PC-3 (cell line): ENCODE measurements around the gene GPC6. TPM values are rescaled to one million over a fixed set of nuclear protein-coding genes. Genes with fewer than 3 reads are reported as not detected.

Source experiments
- ATAC-seq: fragments of 200-7000 bp; cut with Tn5 transposase; 2 replicates; pipeline ENCODE4 v1.9.1; 2020; ENCODE audit warnings: mild to moderate bottlenecking, moderate library complexity
- BruUV-seq: library from RNA; stranded (reverse); fragments of 400-500 nt; replicated peaks from 2 replicates; lab custom pipeline; 2021; lab: Mats Ljungman, UMichigan
- CTCF ChIA-PET: fragments of 300-600 bp; sonication (Branson Sonifier 250); formaldehyde crosslinking; loops from one replicate; lab custom pipeline; 2022; ENCODE audit warnings: antibody characterized with exemption; lab: Charles Lee
- POLR2A ChIA-PET: fragments of 300-600 bp; sonication (Branson Sonifier 250); formaldehyde crosslinking; loops from one replicate; lab custom pipeline; 2022; ENCODE audit warnings: antibody characterized with exemption; ENCODE audit not compliant: unreplicated experiment; lab: Charles Lee
- DNase-seq: peaks from one replicate; pipeline ENCODE4 v3.0.0-alpha.2; 2015
- H2AFZ ChIP-seq: fragments of 300-600 bp; sonication (generic); 2 replicates; pipeline ENCODE4 v1.6.0; 2016; ENCODE audit warnings: antibody characterized with exemption, low read length
- H3F3A ChIP-seq: fragments of 300-600 bp; sonication (generic); one replicate; pipeline ENCODE4 v1.6.0; 2017; ENCODE audit warnings: antibody characterized with exemption, low read length, control low read depth, mild to moderate bottlenecking; ENCODE audit not compliant: unreplicated experiment
- H3K27ac ChIP-seq: fragments of 300-600 bp; sonication (generic); 2 replicates; pipeline ENCODE4 v1.5.1; 2016; ENCODE audit warnings: mild to moderate bottlenecking, low read length
- H3K27me3 ChIP-seq: fragments of 300-600 bp; sonication (generic); 2 replicates; pipeline ENCODE4 v1.6.1; 2016; ENCODE audit warnings: low read length, mixed read lengths
- H3K36me3 ChIP-seq: fragments of 300-600 bp; sonication (generic); 2 replicates; pipeline ENCODE4 v1.6.1; 2016; ENCODE audit warnings: low read depth, mixed run types, low read length, mixed read lengths
- H3K4me1 ChIP-seq: fragments of 300-600 bp; sonication (generic); 2 replicates; pipeline ENCODE4 v1.5.1; 2016; ENCODE audit warnings: low read length; ENCODE audit not compliant: insufficient read depth
- H3K4me2 ChIP-seq: fragments of 300-600 bp; sonication (generic); 2 replicates; pipeline ENCODE4 v1.6.0; 2016; ENCODE audit warnings: low read length
- H3K4me3 ChIP-seq: fragments of 300-600 bp; sonication (generic); 2 replicates; pipeline ENCODE4 v1.5.1; 2016; ENCODE audit warnings: mild to moderate bottlenecking, low read length, mixed read lengths
- H3K79me2 ChIP-seq: fragments of 300-600 bp; sonication (generic); 2 replicates; pipeline ENCODE4 v1.6.1; 2017; ENCODE audit warnings: low read length, mixed read lengths
- H3K9ac ChIP-seq: fragments of 300-600 bp; sonication (generic); 2 replicates; pipeline ENCODE4 v1.6.0; 2016; ENCODE audit warnings: mild to moderate bottlenecking, low read length
- H3K9me2 ChIP-seq: fragments of 300-600 bp; sonication (generic); replicated peaks from 2 replicates; pipeline ENCODE4 v1.6.1; 2016; ENCODE audit warnings: mixed run types, low read length, mixed read lengths
- H3K9me3 ChIP-seq: fragments of 300-600 bp; sonication (generic); 2 replicates; pipeline ENCODE4 v1.6.1; 2016; ENCODE audit warnings: low read length, mixed read lengths
- H4K20me1 ChIP-seq: fragments of 300-600 bp; sonication (generic); 2 replicates; pipeline ENCODE4 v1.6.1; 2016; ENCODE audit warnings: low read length, mixed read lengths
- CTCF ChIP-seq: fragments of 300-600 bp; sonication (generic); conservative IDR thresholded peaks from 2 replicates; pipeline ENCODE4 v1.5.1; 2017; ENCODE audit warnings: antibody characterized with exemption, low read depth, mild to moderate bottlenecking, low read length
- EZH2 ChIP-seq: fragments of 300-600 bp; sonication (generic); IDR thresholded peaks from one replicate; pipeline ENCODE4 v1.6.1; 2017; ENCODE audit warnings: antibody characterized with exemption, mild to moderate bottlenecking, low read length; ENCODE audit not compliant: unreplicated experiment
- EZH2phosphoT487 ChIP-seq: fragments of 300-600 bp; sonication (generic); IDR thresholded peaks from 2 replicates; pipeline ENCODE4 v1.6.1; 2018; ENCODE audit warnings: mild to moderate bottlenecking, antibody characterized with exemption, low read length, borderline replicate concordance
- intact Hi-C: fragments of 100-400 bp; cut with micrococcal nuclease; formaldehyde crosslinking; loops from 2 replicates; pipeline ENCODE4 v1.9.0; 2023
- total RNA-seq: library from RNA; depleted of rRNA; stranded (reverse); fragments of >200 nt; gene quantifications from 2 replicates; pipeline ENCODE4 v1.2.3, GENCODE V29; 2014

Gene GPC6
- total RNA-seq, 1 experiment from 2014 or later, result 3.5 TPM

- H3F3A ChIP-seq, result peaks cover 7% of the 10 kb centered on the region
- H3K9me3 ChIP-seq, result no peaks in the 10 kb centered on the region
- CTCF ChIA-PET, result no interaction called here
- H3K4me3 ChIP-seq, result 0 out of 2 replicates have a peak overlapping the region, but pooled peaks have one; percentile 9
- BruUV-seq, result no TSS peak
- no peak overlapping the region for H2AFZ ChIP-seq
- H3K9ac ChIP-seq, result peak overlapping the region; percentile 15; the same call in 1 of the 2 replicates
- peaks cover 39% of the 10 kb centered on the region for H3K4me1 ChIP-seq
- H3K9me2 ChIP-seq, result no peaks in the 10 kb centered on the region
- TF ChIP-seq CTCF, result no peak
- TF ChIP-seq EZH2phosphoT487, result no peak
- no peak for TF ChIP-seq EZH2
- intact Hi-C loops, result no loop called here
- peak; percentile 66 for ATAC-seq
- no peaks in the 10 kb centered on the region for H3K27me3 ChIP-seq
- H4K20me1 ChIP-seq, result no peaks in the 10 kb centered on the region
- H3K4me2 ChIP-seq, result peak overlapping the region; percentile 50
- POLR2A ChIA-PET, result no interaction called here
- DNase-seq, result peak; percentile 79
- H3K36me3 ChIP-seq, result no peaks in the 10 kb centered on the region
- no peaks in the 10 kb centered on the region for H3K79me2 ChIP-seq
- peak overlapping the region; percentile 79 for H3K27ac ChIP-seq
These were observed 1083.6 kb downstream of the GPC6 start for GRCh38 chr13:94309997-94310855.

GRCh38 chr13:94311893-94312292 lies 1085.3 kb downstream of the GPC6 start:
- Histone ChIP-seq H3K27ac (no peak overlapping the region), H4K20me1 (no peaks in the 10 kb centered on the region), H3K27me3 (no peaks in the 10 kb centered on the region), H3K9me3 (no peaks in the 10 kb centered on the region), H3F3A (no peaks in the 10 kb centered on the region), H3K79me2 (no peaks in the 10 kb centered on the region), H3K4me3 (no peak overlapping the region), H3K4me2 (no peak overlapping the region), H2AFZ (no peak overlapping the region), H3K9ac (no peak overlapping the region), H3K9me2 (no peaks in the 10 kb centered on the region), H3K4me1 (peaks cover 25% of the 10 kb centered on the region), H3K36me3 (no peaks in the 10 kb centered on the region)
- DNase-seq (no peak), ATAC-seq (no peak)
- TF ChIP-seq CTCF, result no peak
- no peak for TF ChIP-seq EZH2phosphoT487
- no peak for TF ChIP-seq EZH2
- no TSS peak for BruUV-seq
- ChIA-PET POLR2A (no interaction called here), CTCF (no interaction called here)
- intact Hi-C loops, result no loop called here
